ENCODE results near the gene ABCG8.
"Not testable (repeated sequence)": the region's sequence is repeated elsewhere in the genome, so short reads cannot be mapped to it uniquely, and the experiment has no call there.

ABCG8 gene

DNA sequence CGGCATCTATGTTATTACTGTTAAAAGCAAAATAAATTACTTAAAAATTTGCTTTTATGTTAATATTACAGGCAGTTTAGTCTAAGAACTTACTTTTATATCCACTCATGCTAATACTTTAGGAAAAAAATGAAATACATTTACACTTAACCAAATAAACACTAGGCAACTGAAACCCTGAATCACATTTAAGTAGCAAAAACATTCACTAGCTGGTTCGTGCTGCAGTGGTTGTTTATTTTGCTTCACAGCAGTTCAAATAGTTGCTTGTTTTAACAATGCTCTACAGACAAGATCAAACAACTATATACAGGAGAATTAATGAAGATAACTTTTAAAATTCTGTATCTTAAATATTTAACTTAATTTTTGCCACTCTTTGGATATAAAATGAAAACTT lies 60.8 kb downstream of the ABCG8 start:
- no peaks in the 10 kb centered on the region for H3K27me3 Mint-ChIP-seq
- no peak overlapping the region for H3K4me3 Mint-ChIP-seq
- H3K27ac Mint-ChIP-seq: no peak overlapping the region
- no peaks in the 10 kb centered on the region for H3K4me1 Mint-ChIP-seq (ENCODE audit: low read depth)
- H3K9me3 Mint-ChIP-seq (ENCODE audit: low read depth): no peaks in the 10 kb centered on the region
- peaks cover 8% of the 10 kb centered on the region for H3K36me3 Mint-ChIP-seq

GRCh38 chr2:43905371-43905803 lies 66.6 kb downstream of the ABCG8 start:
- peak overlapping the region; percentile 22 for H3K27ac Mint-ChIP-seq
- peaks cover 8% of the 10 kb centered on the region for H3K36me3 Mint-ChIP-seq
- peaks cover 3% of the 10 kb centered on the region for H3K4me1 Mint-ChIP-seq (ENCODE audit: low read depth)
- H3K27me3 Mint-ChIP-seq: no peaks in the 10 kb centered on the region
- H3K9me3 Mint-ChIP-seq (ENCODE audit: low read depth): no peaks in the 10 kb centered on the region
- no peak overlapping the region for H3K4me3 Mint-ChIP-seq

DNA sequence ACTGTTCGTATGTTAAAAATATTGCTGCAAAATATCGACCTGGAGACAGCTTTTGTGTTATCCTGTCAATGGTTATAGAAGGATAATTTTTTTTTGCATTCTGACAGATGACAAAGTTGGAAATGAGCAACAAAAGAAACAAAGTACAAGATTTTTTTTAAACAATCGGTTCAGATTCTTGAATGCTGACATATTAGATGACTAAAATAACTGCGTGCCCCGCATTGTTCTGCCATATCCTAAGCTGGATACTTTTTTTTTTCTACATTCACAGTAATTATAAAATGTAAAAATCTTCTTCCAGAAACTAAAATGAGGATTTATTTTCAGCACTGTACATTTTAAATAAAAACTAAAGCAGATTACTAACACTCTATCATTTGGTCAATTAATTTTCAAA lies 67.1 kb downstream of the ABCG8 start:
- H3K27me3 Mint-ChIP-seq: no peaks in the 10 kb centered on the region
- no peaks in the 10 kb centered on the region for H3K9me3 Mint-ChIP-seq (ENCODE audit: low read depth)
- H3K4me3 Mint-ChIP-seq: no peak overlapping the region
- H3K4me1 Mint-ChIP-seq (ENCODE audit: low read depth): peaks cover 3% of the 10 kb centered on the region
- H3K36me3 Mint-ChIP-seq: peaks cover 8% of the 10 kb centered on the region
- no peak overlapping the region for H3K27ac Mint-ChIP-seq

GRCh38 chr2:43906448-43907109 lies 67.8 kb downstream of the ABCG8 start:
- Mint-ChIP-seq H3K4me3 (no peak overlapping the region), H3K9me3 (ENCODE audit: low read depth) (no peaks in the 10 kb centered on the region)

DNA sequence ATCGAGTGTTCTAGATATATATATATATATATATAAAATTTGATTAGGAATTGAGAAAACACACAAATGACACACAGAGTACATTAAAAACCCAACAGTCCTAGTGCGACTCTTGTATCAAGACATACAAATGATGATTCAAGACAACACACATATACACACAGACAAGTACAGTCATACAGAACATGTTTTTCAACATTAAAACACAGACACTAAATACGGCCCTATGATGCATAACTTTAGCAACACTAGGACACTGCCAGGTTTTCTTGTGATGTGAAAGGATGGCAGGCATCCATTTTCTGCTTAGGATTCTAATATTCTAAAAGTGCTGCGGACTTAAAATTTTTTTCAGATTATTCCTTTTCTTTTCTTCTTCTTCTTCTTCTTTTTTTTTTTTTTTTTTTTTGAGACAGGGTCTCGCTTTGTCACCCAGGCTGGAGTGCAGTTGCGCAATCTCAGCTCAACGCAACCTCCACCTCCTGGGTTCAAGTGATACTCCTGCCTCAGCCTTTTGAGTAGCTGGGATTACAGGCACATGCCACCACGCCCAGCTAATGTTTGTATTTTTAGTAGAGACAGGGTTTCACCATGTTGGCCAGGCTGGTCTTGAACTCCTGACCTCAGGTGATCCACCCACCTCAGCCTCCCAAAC lies 72.5 kb downstream of the ABCG8 start:
- H3K27me3 Mint-ChIP-seq; H3K4me1 Mint-ChIP-seq (ENCODE audit: low read depth); H3K27ac Mint-ChIP-seq; H3K4me3 Mint-ChIP-seq; H3K9me3 Mint-ChIP-seq (ENCODE audit: low read depth): not testable (repeated sequence)
- H3K36me3 Mint-ChIP-seq: peaks cover 18% of the 10 kb centered on the region

More at GRCh38 chr2:43906448-43907109, 67.8 kb downstream of the ABCG8 start:
- H3K27me3 Mint-ChIP-seq: no peaks in the 10 kb centered on the region
- peaks cover 3% of the 10 kb centered on the region for H3K4me1 Mint-ChIP-seq (ENCODE audit: low read depth)
- peaks cover 10% of the 10 kb centered on the region for H3K36me3 Mint-ChIP-seq
- H3K27ac Mint-ChIP-seq: peak overlapping the region; percentile 42

- H3K36me3 Mint-ChIP-seq: peaks cover 9% of the 10 kb centered on the region
- no peak overlapping the region for H3K27ac Mint-ChIP-seq
- no peaks in the 10 kb centered on the region for H3K9me3 Mint-ChIP-seq (ENCODE audit: low read depth)
- peaks cover 4% of the 10 kb centered on the region for H3K4me1 Mint-ChIP-seq (ENCODE audit: low read depth)
- no peak overlapping the region for H3K4me3 Mint-ChIP-seq
- H3K27me3 Mint-ChIP-seq: no peaks in the 10 kb centered on the region
Observed at GRCh38 chr2:43924463-43924862, 85.7 kb downstream of the ABCG8 start.

DNA sequence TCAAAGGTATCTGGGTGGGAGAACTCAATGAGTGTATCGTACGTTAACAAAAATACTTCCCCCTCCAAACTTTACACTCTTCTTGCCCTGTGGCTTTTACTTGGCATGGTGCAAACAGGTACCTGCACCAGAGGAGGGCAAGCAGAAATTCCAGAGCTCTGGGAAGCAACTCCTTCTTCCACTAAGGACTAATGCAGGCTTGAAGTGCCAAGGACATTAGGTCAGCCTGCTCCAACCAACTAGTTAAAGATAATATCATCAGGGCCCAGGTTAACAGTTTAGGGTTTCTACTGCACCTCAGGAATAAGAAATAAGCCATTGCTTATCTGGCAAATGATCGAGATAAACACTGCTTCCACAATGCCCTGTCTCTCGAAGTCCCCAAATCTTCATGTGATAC lies 86.7 kb downstream of the ABCG8 start:
- Mint-ChIP-seq H3K27me3 (no peaks in the 10 kb centered on the region), H3K9me3 (ENCODE audit: low read depth) (no peaks in the 10 kb centered on the region), H3K27ac (no peak overlapping the region), H3K4me1 (ENCODE audit: low read depth) (peaks cover 4% of the 10 kb centered on the region), H3K4me3 (no peak overlapping the region), H3K36me3 (peaks cover 15% of the 10 kb centered on the region)

DNA sequence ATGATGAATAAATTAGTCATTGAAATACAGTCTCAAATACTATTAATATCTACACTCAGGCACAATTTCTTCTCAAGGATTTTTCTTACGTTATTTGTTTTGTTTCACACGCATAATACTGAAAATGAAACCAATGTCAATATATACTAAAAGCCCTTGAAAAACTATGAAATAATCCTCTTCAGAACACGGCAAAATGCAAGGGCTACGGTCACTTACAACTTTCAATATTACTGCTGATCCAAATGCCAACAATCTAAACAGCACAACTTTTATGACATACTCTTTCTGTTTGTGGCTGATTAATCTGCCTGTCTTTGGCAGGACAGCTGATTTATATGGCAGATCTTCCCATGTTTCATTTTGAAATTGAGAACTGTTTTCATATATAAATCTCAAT lies 88.7 kb downstream of the ABCG8 start:
- H3K4me3 Mint-ChIP-seq: peak overlapping the region; percentile 5
- H3K27me3 Mint-ChIP-seq: no peaks in the 10 kb centered on the region
- peaks cover 6% of the 10 kb centered on the region for H3K4me1 Mint-ChIP-seq (ENCODE audit: low read depth)
- no peaks in the 10 kb centered on the region for H3K9me3 Mint-ChIP-seq (ENCODE audit: low read depth)
- no peak overlapping the region for H3K27ac Mint-ChIP-seq
- H3K36me3 Mint-ChIP-seq: peaks cover 21% of the 10 kb centered on the region

DNA sequence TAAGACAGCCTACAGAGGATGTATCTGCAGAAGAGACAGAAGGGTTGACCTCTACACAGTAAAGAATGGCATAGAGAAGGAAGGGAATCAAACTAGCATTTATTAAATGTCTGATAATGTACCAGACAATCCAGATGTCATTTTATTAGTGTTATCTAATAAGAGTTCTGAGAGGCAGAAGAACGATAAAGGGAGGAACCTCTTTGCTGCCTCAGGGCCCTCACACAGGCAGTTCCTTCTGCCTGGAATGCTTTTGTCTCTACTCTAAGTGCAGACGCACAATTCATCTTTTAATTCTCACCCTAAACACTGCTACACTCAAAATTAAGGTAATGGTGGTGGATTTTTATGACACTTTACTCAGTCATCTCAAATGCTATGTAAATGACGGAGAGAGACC lies 92.5 kb downstream of the ABCG8 start:
- H3K9me3 Mint-ChIP-seq (ENCODE audit: low read depth): no peaks in the 10 kb centered on the region
- H3K4me3 Mint-ChIP-seq: no peak overlapping the region
- peaks cover 21% of the 10 kb centered on the region for H3K4me1 Mint-ChIP-seq (ENCODE audit: low read depth)
- H3K27me3 Mint-ChIP-seq: no peaks in the 10 kb centered on the region
- peaks cover 24% of the 10 kb centered on the region for H3K36me3 Mint-ChIP-seq
- H3K27ac Mint-ChIP-seq: no peak overlapping the region

Measured in activated naive CD8-positive, alpha-beta T cell (primary cell).